H1 (cell line): Measurements from ENCODE around the gene EVX2.

Experiments
- CBX5 ChIP-seq: fragments of 300-800, 300-1000 bp; sonication (generic); IDR thresholded peaks from 2 replicates; pipeline ENCODE4 v1.7.1; 2016; ENCODE audit warnings: antibody characterized with exemption, low read length, low read depth
- CBX8 ChIP-seq: fragments of 300-800, 300-1000 bp; sonication (generic); IDR thresholded peaks from 2 replicates; pipeline ENCODE4 v1.7.1; 2016; ENCODE audit warnings: low read depth, low read length, borderline replicate concordance
- CEBPB ChIP-seq: IDR thresholded peaks from 2 replicates; pipeline ENCODE4 v1.6.1; 2012; ENCODE audit warnings: low read depth, low read length
- CHD1 ChIP-seq: IDR thresholded peaks from 2 replicates; pipeline ENCODE4 v1.6.1; 2012; ENCODE audit warnings: low read depth, low read length, improper control_type of control experiment
- POLR2AphosphoS5 ChIP-seq: IDR thresholded peaks from 2 replicates; pipeline ENCODE4 v1.6.1; 2011; ENCODE audit warnings: low read depth, low read length
- RFX5 ChIP-seq: IDR thresholded peaks from 2 replicates; pipeline ENCODE4 v1.6.1; 2011; ENCODE audit warnings: low read depth, low read length, improper control_type of control experiment, borderline replicate concordance
- RXRA ChIP-seq: IDR thresholded peaks from 2 replicates; pipeline ENCODE4 v1.6.1; 2011; ENCODE audit warnings: low read depth, mild to moderate bottlenecking, low read length, moderate library complexity; ENCODE audit not compliant: insufficient read depth
- TAF1 ChIP-seq: IDR thresholded peaks from 2 replicates; pipeline ENCODE4 v1.6.1; 2011; ENCODE audit warnings: mild to moderate bottlenecking, low read depth, low read length
- TBP ChIP-seq: IDR thresholded peaks from 2 replicates; pipeline ENCODE4 v1.6.1; 2011; ENCODE audit warnings: low read depth, low read length, improper control_type of control experiment
- TCF12 ChIP-seq: IDR thresholded peaks from 2 replicates; pipeline ENCODE4 v1.6.1; 2011; ENCODE audit warnings: low read depth, mild to moderate bottlenecking, low read length
- YY1 ChIP-seq: IDR thresholded peaks from 2 replicates; pipeline ENCODE4 v1.6.1; 2011; ENCODE audit warnings: low read depth, mild to moderate bottlenecking, low read length
- TF ChIP-seq, protein P1 (sequence below): IDR thresholded peaks from 2 replicates; pipeline ENCODE4 v1.6.1; 2012; ENCODE audit warnings: inconsistent platforms
- TF ChIP-seq, protein P2 (sequence below), 3 experiments: IDR thresholded peaks; 1 replicate in 2 of 3; 2 replicates in 1 of 3; pipeline versions ENCODE4 v1.5.1 to v1.6.1; 2011; ENCODE audit warnings: low read length in 3 of 3, mild to moderate bottlenecking in 3 of 3, inconsistent platforms in 2 of 3, low read depth in 1 of 3, moderate library complexity in 1 of 3; ENCODE audit not compliant: insufficient read depth in 1 of 3; ENCODE audit errors: control extremely low read depth in 1 of 3

DNA sequence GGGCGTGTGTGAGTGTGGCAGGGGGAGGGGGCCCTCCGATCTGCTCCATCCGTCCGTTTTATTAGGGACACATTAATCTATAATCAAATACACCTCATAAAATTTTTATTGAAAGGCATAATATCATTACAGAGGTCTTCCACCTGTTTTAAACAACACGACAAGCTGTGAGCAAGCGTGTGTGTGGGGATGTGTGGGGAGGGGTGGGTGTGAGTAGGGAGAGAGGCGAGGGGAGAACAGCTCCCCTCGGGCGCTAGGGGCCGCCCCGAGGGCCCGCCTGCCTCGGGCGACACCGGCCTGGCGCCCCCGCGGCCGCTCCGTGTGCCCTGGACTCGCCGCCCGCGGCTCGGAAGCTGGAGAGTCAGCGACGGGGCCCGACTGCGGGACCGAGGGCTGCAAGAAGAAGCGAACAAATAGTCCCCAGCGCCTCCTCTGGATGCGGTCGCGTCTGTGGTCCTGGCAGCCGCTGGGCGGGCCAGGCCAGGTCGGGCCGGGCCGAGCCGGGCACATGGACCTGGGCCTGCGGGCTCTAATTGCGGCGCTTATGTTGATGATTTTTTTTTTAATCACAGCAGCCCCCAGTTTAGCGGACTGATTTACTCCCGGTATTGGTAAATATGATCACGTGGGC, 38.4 kb upstream of the EVX2 start:
- TF ChIP-seq, protein P1, sequence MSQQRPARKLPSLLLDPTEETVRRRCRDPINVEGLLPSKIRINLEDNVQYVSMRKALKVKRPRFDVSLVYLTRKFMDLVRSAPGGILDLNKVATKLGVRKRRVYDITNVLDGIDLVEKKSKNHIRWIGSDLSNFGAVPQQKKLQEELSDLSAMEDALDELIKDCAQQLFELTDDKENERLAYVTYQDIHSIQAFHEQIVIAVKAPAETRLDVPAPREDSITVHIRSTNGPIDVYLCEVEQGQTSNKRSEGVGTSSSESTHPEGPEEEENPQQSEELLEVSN, result no peak
- TF ChIP-seq TAF1 (no peak), POLR2AphosphoS5 (no peak), CHD1 (no peak), CBX5 (no peak), TCF12 (no peak), YY1 (no peak), CEBPB (no peak), RFX5 (no peak), RXRA (no peak), CBX8 (no peak), TBP (no peak)
- TF ChIP-seq, protein P2, sequence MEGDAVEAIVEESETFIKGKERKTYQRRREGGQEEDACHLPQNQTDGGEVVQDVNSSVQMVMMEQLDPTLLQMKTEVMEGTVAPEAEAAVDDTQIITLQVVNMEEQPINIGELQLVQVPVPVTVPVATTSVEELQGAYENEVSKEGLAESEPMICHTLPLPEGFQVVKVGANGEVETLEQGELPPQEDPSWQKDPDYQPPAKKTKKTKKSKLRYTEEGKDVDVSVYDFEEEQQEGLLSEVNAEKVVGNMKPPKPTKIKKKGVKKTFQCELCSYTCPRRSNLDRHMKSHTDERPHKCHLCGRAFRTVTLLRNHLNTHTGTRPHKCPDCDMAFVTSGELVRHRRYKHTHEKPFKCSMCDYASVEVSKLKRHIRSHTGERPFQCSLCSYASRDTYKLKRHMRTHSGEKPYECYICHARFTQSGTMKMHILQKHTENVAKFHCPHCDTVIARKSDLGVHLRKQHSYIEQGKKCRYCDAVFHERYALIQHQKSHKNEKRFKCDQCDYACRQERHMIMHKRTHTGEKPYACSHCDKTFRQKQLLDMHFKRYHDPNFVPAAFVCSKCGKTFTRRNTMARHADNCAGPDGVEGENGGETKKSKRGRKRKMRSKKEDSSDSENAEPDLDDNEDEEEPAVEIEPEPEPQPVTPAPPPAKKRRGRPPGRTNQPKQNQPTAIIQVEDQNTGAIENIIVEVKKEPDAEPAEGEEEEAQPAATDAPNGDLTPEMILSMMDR (IDR thresholded peaks at IDR 0.05; ENCODE audit: control extremely low read depth in 1 of 3, insufficient read depth in 1 of 3, low read depth in 1 of 3, low read length in 3 of 3), result no peak
